ENCODE data around the gene CLCN5. TPM values are rescaled to one million over a fixed set of nuclear protein-coding genes. Genes with fewer than 3 reads are reported as not detected.

The CLCN5 gene
- total RNA-seq, 1 donor from 2014 or later: 13.1 TPM

- H3K4me1 Mint-ChIP-seq (ENCODE audit: unreplicated experiment): no peaks in the 10 kb centered on the region
- DNase-seq (ENCODE audit: extremely low spot score, unreplicated experiment): no peak
- H3K36me3 Mint-ChIP-seq (ENCODE audit: unreplicated experiment): no peaks in the 10 kb centered on the region
- peak; percentile 82 for TF ChIP-seq CTCF (IDR thresholded peaks at IDR 0.05)
- no peaks in the 10 kb centered on the region for H3K9me3 Mint-ChIP-seq (ENCODE audit: unreplicated experiment)
- no peak overlapping the region for H3K4me3 Mint-ChIP-seq (ENCODE audit: unreplicated experiment)
- H3K27ac Mint-ChIP-seq (ENCODE audit: unreplicated experiment): no peak overlapping the region
- no peaks in the 10 kb centered on the region for H3K27me3 Mint-ChIP-seq (ENCODE audit: unreplicated experiment)
Observed at GRCh38 chrX:49915361-49916222, 6.8 kb upstream of the CLCN5 start.

GRCh38 chrX:49919617-49920016 is 2.8 kb upstream of the CLCN5 start:
- H3K27me3 Mint-ChIP-seq (ENCODE audit: unreplicated experiment): no peaks in the 10 kb centered on the region

GRCh38 chrX:49921109-49921508 is 1.3 kb upstream of the CLCN5 start:
- Mint-ChIP-seq H3K4me3 (ENCODE audit: unreplicated experiment) (no peak overlapping the region), H3K27me3 (ENCODE audit: unreplicated experiment) (no peaks in the 10 kb centered on the region), H3K9me3 (ENCODE audit: unreplicated experiment) (no peaks in the 10 kb centered on the region), H3K36me3 (ENCODE audit: unreplicated experiment) (no peaks in the 10 kb centered on the region), H3K4me1 (ENCODE audit: unreplicated experiment) (peaks cover 9% of the 10 kb centered on the region), H3K27ac (ENCODE audit: unreplicated experiment) (no peak overlapping the region)
- TF ChIP-seq CTCF (IDR thresholded peaks at IDR 0.05): no peak
- no peak for DNase-seq (ENCODE audit: extremely low spot score, unreplicated experiment)

More at GRCh38 chrX:49919617-49920016, 2.8 kb upstream of the CLCN5 start:
- no peak for DNase-seq (ENCODE audit: extremely low spot score, unreplicated experiment)
- TF ChIP-seq CTCF (IDR thresholded peaks at IDR 0.05): peak; percentile 73
- no peak overlapping the region for H3K27ac Mint-ChIP-seq (ENCODE audit: unreplicated experiment)
- peaks cover 9% of the 10 kb centered on the region for H3K4me1 Mint-ChIP-seq (ENCODE audit: unreplicated experiment)
- no peak overlapping the region for H3K4me3 Mint-ChIP-seq (ENCODE audit: unreplicated experiment)
- no peaks in the 10 kb centered on the region for H3K9me3 Mint-ChIP-seq (ENCODE audit: unreplicated experiment)
- H3K36me3 Mint-ChIP-seq (ENCODE audit: unreplicated experiment): no peaks in the 10 kb centered on the region

GRCh38 chrX:49925176-49925575 is 2.8 kb downstream of the CLCN5 start:
- no peak overlapping the region for H3K27ac Mint-ChIP-seq (ENCODE audit: unreplicated experiment)
- H3K36me3 Mint-ChIP-seq (ENCODE audit: unreplicated experiment): no peaks in the 10 kb centered on the region
- no peak overlapping the region for H3K4me3 Mint-ChIP-seq (ENCODE audit: unreplicated experiment)
- peaks cover 9% of the 10 kb centered on the region for H3K4me1 Mint-ChIP-seq (ENCODE audit: unreplicated experiment)
- H3K27me3 Mint-ChIP-seq (ENCODE audit: unreplicated experiment): no peaks in the 10 kb centered on the region
- TF ChIP-seq CTCF (IDR thresholded peaks at IDR 0.05): no peak
- DNase-seq (ENCODE audit: extremely low spot score, unreplicated experiment): no peak
- peaks cover 5% of the 10 kb centered on the region for H3K9me3 Mint-ChIP-seq (ENCODE audit: unreplicated experiment)

- no peak for TF ChIP-seq CTCF (IDR thresholded peaks at IDR 0.05)
- DNase-seq (ENCODE audit: extremely low spot score, unreplicated experiment): no peak
- Mint-ChIP-seq H3K27me3 (ENCODE audit: unreplicated experiment) (no peaks in the 10 kb centered on the region), H3K4me3 (ENCODE audit: unreplicated experiment) (no peak overlapping the region), H3K27ac (ENCODE audit: unreplicated experiment) (no peak overlapping the region), H3K9me3 (ENCODE audit: unreplicated experiment) (peaks cover 5% of the 10 kb centered on the region), H3K4me1 (ENCODE audit: unreplicated experiment) (peaks cover 2% of the 10 kb centered on the region), H3K36me3 (ENCODE audit: unreplicated experiment) (no peaks in the 10 kb centered on the region)
Observed at GRCh38 chrX:49930039-49930438, 7.6 kb downstream of the CLCN5 start.
